ENCODE measurements around the gene GLP2R.

Gene GLP2R

GRCh38 chr17:9818760-9819159 is 7.0 kb upstream of the GLP2R start:
- Mint-ChIP-seq H3K4me3 (no peak overlapping the region), H3K4me1 (no peaks in the 10 kb centered on the region), H3K27me3 (peaks cover 14% of the 10 kb centered on the region), H3K27ac (ENCODE audit: low read depth) (no peak overlapping the region), H3K36me3 (ENCODE audit: insufficient read depth) (peaks cover 1% of the 10 kb centered on the region), H3K9me3 (peaks cover 4% of the 10 kb centered on the region)
- DNase-seq (ENCODE audit: low spot score in 2 of 2) = no peak
- no peak for ATAC-seq (replicated peaks; ENCODE audit: extremely low read depth, poor library complexity, severe bottlenecking)

GRCh38 chr17:9820448-9820847 is 5.3 kb upstream of the GLP2R start:
- ATAC-seq (replicated peaks; ENCODE audit: extremely low read depth, poor library complexity, severe bottlenecking) (no peak), DNase-seq (ENCODE audit: low spot score in 2 of 2) (no peak)
- Mint-ChIP-seq H3K36me3 (ENCODE audit: insufficient read depth) (peaks cover 1% of the 10 kb centered on the region), H3K9me3 (peaks cover 4% of the 10 kb centered on the region), H3K4me1 (no peaks in the 10 kb centered on the region), H3K27ac (ENCODE audit: low read depth) (no peak overlapping the region), H3K27me3 (peaks cover 30% of the 10 kb centered on the region), H3K4me3 (no peak overlapping the region)

GRCh38 chr17:9821921-9822320 is 3.8 kb upstream of the GLP2R start, which contains the start of gene GSG1L2:
Gene GSG1L2, minus strand, starts transcription at chr17:9822079. Its CDS starts 8 bp downstream, at chr17:9822071.
- H3K4me1 Mint-ChIP-seq = no peaks in the 10 kb centered on the region
- H3K27ac Mint-ChIP-seq (ENCODE audit: low read depth) = no peak within 1 kb of the TSS
- no peaks in the 10 kb centered on the region for H3K9me3 Mint-ChIP-seq
- peaks cover 1% of the 10 kb centered on the region for H3K36me3 Mint-ChIP-seq (ENCODE audit: insufficient read depth)
- H3K27me3 Mint-ChIP-seq = peaks cover 45% of the 10 kb centered on the region
- H3K4me3 Mint-ChIP-seq = no peak within 1 kb of the TSS
- ATAC-seq (replicated peaks; ENCODE audit: extremely low read depth, poor library complexity, severe bottlenecking) (no peak), DNase-seq (ENCODE audit: low spot score in 2 of 2) (no peak)

GRCh38 chr17:9824094-9824493 is 1.6 kb upstream of the GLP2R start:
- Mint-ChIP-seq H3K36me3 (ENCODE audit: insufficient read depth) (no peaks in the 10 kb centered on the region), H3K4me3 (no peak overlapping the region), H3K9me3 (no peaks in the 10 kb centered on the region), H3K27me3 (peaks cover 66% of the 10 kb centered on the region), H3K27ac (ENCODE audit: low read depth) (no peak overlapping the region), H3K4me1 (no peaks in the 10 kb centered on the region)
- DNase-seq (ENCODE audit: low spot score in 2 of 2) (no peak), ATAC-seq (replicated peaks; ENCODE audit: extremely low read depth, poor library complexity, severe bottlenecking) (no peak)

GRCh38 chr17:9824797-9825338 is 856 bp upstream of the GLP2R start:
- Mint-ChIP-seq H3K4me3 (no peak overlapping the region), H3K36me3 (ENCODE audit: insufficient read depth) (no peaks in the 10 kb centered on the region), H3K27me3 (peaks cover 67% of the 10 kb centered on the region), H3K9me3 (no peaks in the 10 kb centered on the region), H3K27ac (ENCODE audit: low read depth) (no peak overlapping the region), H3K4me1 (no peaks in the 10 kb centered on the region)
- no peak for DNase-seq (ENCODE audit: low spot score in 2 of 2)
- ATAC-seq (replicated peaks; ENCODE audit: extremely low read depth, poor library complexity, severe bottlenecking) = no peak

GRCh38 chr17:9828296-9829295 is 2.9 kb downstream of the GLP2R start:
- no peaks in the 10 kb centered on the region for H3K4me1 Mint-ChIP-seq
- no peaks in the 10 kb centered on the region for H3K9me3 Mint-ChIP-seq
- no peak for ATAC-seq (replicated peaks; ENCODE audit: extremely low read depth, poor library complexity, severe bottlenecking)
- peaks cover 2% of the 10 kb centered on the region for H3K36me3 Mint-ChIP-seq (ENCODE audit: insufficient read depth)
- no peak for DNase-seq (ENCODE audit: low spot score in 2 of 2)
- no peak overlapping the region for H3K4me3 Mint-ChIP-seq
- H3K27me3 Mint-ChIP-seq = peaks cover 74% of the 10 kb centered on the region
- no peak overlapping the region for H3K27ac Mint-ChIP-seq (ENCODE audit: low read depth)

GRCh38 chr17:9829343-9829742 is 3.6 kb downstream of the GLP2R start:
- Mint-ChIP-seq H3K9me3 (no peaks in the 10 kb centered on the region), H3K27me3 (peaks cover 67% of the 10 kb centered on the region), H3K36me3 (ENCODE audit: insufficient read depth) (peaks cover 2% of the 10 kb centered on the region), H3K27ac (ENCODE audit: low read depth) (no peak overlapping the region), H3K4me3 (no peak overlapping the region), H3K4me1 (no peaks in the 10 kb centered on the region)
- ATAC-seq (replicated peaks; ENCODE audit: extremely low read depth, poor library complexity, severe bottlenecking) = no peak
- DNase-seq (ENCODE audit: low spot score in 2 of 2) = no peak

- peaks cover 2% of the 10 kb centered on the region for H3K36me3 Mint-ChIP-seq (ENCODE audit: insufficient read depth)
- H3K27ac Mint-ChIP-seq (ENCODE audit: low read depth) = no peak overlapping the region
- no peak overlapping the region for H3K4me3 Mint-ChIP-seq
- ATAC-seq (replicated peaks; ENCODE audit: extremely low read depth, poor library complexity, severe bottlenecking) (no peak), DNase-seq (ENCODE audit: low spot score in 2 of 2) (no peak)
- H3K4me1 Mint-ChIP-seq = no peaks in the 10 kb centered on the region
- H3K27me3 Mint-ChIP-seq = peaks cover 53% of the 10 kb centered on the region
- H3K9me3 Mint-ChIP-seq = no peaks in the 10 kb centered on the region
These were observed 5.0 kb downstream of the GLP2R start for GRCh38 chr17:9830711-9831110.

GRCh38 chr17:9833922-9834321 is 8.2 kb downstream of the GLP2R start:
- peaks cover 5% of the 10 kb centered on the region for H3K36me3 Mint-ChIP-seq (ENCODE audit: insufficient read depth)
- no peak overlapping the region for H3K4me3 Mint-ChIP-seq
- DNase-seq (ENCODE audit: low spot score in 2 of 2) (no peak), ATAC-seq (replicated peaks; ENCODE audit: extremely low read depth, poor library complexity, severe bottlenecking) (no peak)
- peaks cover 52% of the 10 kb centered on the region for H3K27me3 Mint-ChIP-seq
- no peak overlapping the region for H3K27ac Mint-ChIP-seq (ENCODE audit: low read depth)
- H3K4me1 Mint-ChIP-seq = no peaks in the 10 kb centered on the region
- no peaks in the 10 kb centered on the region for H3K9me3 Mint-ChIP-seq

GRCh38 chr17:9837551-9838471 is 12.1 kb downstream of the GLP2R start:
- DNase-seq (ENCODE audit: low spot score in 2 of 2) (no peak), ATAC-seq (replicated peaks; ENCODE audit: extremely low read depth, poor library complexity, severe bottlenecking) (no peak)
- H3K4me3 Mint-ChIP-seq = no peak overlapping the region
- H3K36me3 Mint-ChIP-seq (ENCODE audit: insufficient read depth) = peaks cover 5% of the 10 kb centered on the region
- peaks cover 57% of the 10 kb centered on the region for H3K27me3 Mint-ChIP-seq
- no peaks in the 10 kb centered on the region for H3K9me3 Mint-ChIP-seq
- no peaks in the 10 kb centered on the region for H3K4me1 Mint-ChIP-seq
- no peak overlapping the region for H3K27ac Mint-ChIP-seq (ENCODE audit: low read depth)

GRCh38 chr17:9839433-9839832 is 13.7 kb downstream of the GLP2R start:
- DNase-seq (ENCODE audit: low spot score in 2 of 2) = no peak
- H3K9me3 Mint-ChIP-seq = no peaks in the 10 kb centered on the region
- ATAC-seq (replicated peaks; ENCODE audit: extremely low read depth, poor library complexity, severe bottlenecking) = no peak
- peaks cover 3% of the 10 kb centered on the region for H3K36me3 Mint-ChIP-seq (ENCODE audit: insufficient read depth)
- H3K27me3 Mint-ChIP-seq = peaks cover 70% of the 10 kb centered on the region
- no peak overlapping the region for H3K27ac Mint-ChIP-seq (ENCODE audit: low read depth)
- H3K4me3 Mint-ChIP-seq = no peak overlapping the region
- no peaks in the 10 kb centered on the region for H3K4me1 Mint-ChIP-seq

GRCh38 chr17:9842057-9842758 is 16.5 kb downstream of the GLP2R start:
- Mint-ChIP-seq H3K27me3 (peaks cover 58% of the 10 kb centered on the region), H3K4me1 (no peaks in the 10 kb centered on the region), H3K4me3 (no peak overlapping the region), H3K27ac (ENCODE audit: low read depth) (no peak overlapping the region), H3K36me3 (ENCODE audit: insufficient read depth) (peaks cover 3% of the 10 kb centered on the region), H3K9me3 (no peaks in the 10 kb centered on the region)
- no peak for ATAC-seq (replicated peaks; ENCODE audit: extremely low read depth, poor library complexity, severe bottlenecking)
- no peak for DNase-seq (ENCODE audit: low spot score in 2 of 2)
